Measurements from ENCODE around the gene PKHD1. TPM values are rescaled to one million over a fixed set of nuclear protein-coding genes. Genes with fewer than 3 reads are reported as not detected.

PKHD1 gene
- total RNA-seq, 4 donors from 2014 or later: 0.11 to 0.68 (median 0.42) TPM

DNA sequence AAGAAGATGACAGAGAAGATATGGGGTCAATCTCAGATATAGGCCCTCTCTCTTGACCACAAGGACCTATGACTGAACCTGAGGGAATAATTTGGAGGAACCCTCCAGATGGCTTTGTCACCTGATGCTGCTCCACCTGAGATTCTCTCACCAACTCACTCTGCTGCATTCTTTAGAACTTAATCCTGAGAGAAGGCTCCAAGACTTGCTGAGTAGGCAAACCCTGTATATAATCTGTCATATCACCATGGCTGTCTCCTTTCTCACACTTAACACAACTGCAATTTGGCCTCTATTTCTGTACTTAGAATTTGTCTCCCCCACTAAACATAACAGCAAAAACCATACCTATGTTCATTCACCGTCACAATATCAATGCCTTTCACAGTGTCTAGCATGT is 172.3 kb downstream of the PKHD1 start:
- Histone ChIP-seq H3K27me3 (no peaks in the 10 kb centered on the region), H3K36me3 (no peaks in the 10 kb centered on the region), H3K9me3 (no peaks in the 10 kb centered on the region), H3K27ac (no peak overlapping the region), H3K4me1 (no peaks in the 10 kb centered on the region), H3K4me3 (no peak overlapping the region)
- DNase-seq (ENCODE audit: low spot score in 2 of 2): no peak
- TF ChIP-seq, protein P1, sequence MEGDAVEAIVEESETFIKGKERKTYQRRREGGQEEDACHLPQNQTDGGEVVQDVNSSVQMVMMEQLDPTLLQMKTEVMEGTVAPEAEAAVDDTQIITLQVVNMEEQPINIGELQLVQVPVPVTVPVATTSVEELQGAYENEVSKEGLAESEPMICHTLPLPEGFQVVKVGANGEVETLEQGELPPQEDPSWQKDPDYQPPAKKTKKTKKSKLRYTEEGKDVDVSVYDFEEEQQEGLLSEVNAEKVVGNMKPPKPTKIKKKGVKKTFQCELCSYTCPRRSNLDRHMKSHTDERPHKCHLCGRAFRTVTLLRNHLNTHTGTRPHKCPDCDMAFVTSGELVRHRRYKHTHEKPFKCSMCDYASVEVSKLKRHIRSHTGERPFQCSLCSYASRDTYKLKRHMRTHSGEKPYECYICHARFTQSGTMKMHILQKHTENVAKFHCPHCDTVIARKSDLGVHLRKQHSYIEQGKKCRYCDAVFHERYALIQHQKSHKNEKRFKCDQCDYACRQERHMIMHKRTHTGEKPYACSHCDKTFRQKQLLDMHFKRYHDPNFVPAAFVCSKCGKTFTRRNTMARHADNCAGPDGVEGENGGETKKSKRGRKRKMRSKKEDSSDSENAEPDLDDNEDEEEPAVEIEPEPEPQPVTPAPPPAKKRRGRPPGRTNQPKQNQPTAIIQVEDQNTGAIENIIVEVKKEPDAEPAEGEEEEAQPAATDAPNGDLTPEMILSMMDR (IDR thresholded peaks at IDR 0.05): no peak
- TF ChIP-seq POLR2A (IDR thresholded peaks at IDR 0.05) (no peak), EP300 (IDR thresholded peaks at IDR 0.05) (no peak), POLR2AphosphoS5 (IDR thresholded peaks at IDR 0.05) (no peak)
- 91% methylated on average over 1 of the region's 1 CpG for WGBS

DNA sequence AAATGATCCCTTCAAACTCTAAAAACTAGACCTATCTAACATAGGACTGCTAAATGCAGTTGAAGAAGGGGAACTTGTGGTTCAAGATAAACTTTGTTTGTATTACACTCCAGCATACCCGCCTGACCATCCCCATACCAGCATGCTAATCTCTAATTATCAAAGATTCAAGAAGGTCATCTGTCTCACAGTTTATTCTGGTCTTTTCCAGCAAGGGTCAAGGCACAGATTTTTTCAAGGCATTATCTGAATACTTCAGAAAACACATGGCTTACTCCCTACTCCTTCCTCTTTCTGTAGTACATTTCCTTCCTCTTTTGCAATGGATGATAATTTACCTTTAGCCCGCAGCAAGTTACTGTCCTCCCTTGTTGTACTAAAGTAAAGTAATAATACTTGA is 174.1 kb downstream of the PKHD1 start:
- Histone ChIP-seq H3K4me3 (no peak overlapping the region), H3K27ac (no peak overlapping the region), H3K36me3 (no peaks in the 10 kb centered on the region), H3K4me1 (no peaks in the 10 kb centered on the region), H3K9me3 (no peaks in the 10 kb centered on the region), H3K27me3 (no peaks in the 10 kb centered on the region)
- no peak for TF ChIP-seq EP300 (IDR thresholded peaks at IDR 0.05)
- TF ChIP-seq POLR2AphosphoS5 (IDR thresholded peaks at IDR 0.05): no peak
- TF ChIP-seq, protein P1 (IDR thresholded peaks at IDR 0.05): no peak
- no peak for TF ChIP-seq POLR2A (IDR thresholded peaks at IDR 0.05)
- 64% methylated on average over 2 of the region's 2 CpGs for WGBS
- DNase-seq (ENCODE audit: low spot score in 2 of 2): no peak

DNA sequence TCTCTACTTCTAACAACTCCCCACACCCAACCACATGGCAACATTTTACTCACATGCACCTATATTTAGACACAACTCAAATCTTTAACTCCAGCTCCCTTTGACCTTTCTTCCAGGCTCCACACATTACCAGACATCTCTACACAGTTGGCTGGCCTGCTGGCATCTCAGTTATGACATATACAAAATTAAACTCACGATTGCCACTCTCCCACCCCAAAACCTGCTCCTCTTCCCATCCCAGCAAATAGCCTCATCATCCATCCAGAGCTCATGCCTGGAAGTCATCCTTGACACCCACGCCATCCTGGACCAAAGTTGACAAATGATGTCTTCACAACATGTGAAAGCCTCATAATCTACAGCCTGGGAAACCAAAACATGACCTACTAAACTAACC is 176.6 kb downstream of the PKHD1 start:
- H3K4me3 ChIP-seq: no peak overlapping the region
- no peak overlapping the region for H3K27ac ChIP-seq
- TF ChIP-seq EP300 (IDR thresholded peaks at IDR 0.05) (no peak), POLR2AphosphoS5 (IDR thresholded peaks at IDR 0.05) (no peak), POLR2A (IDR thresholded peaks at IDR 0.05) (no peak)
- TF ChIP-seq, protein P1 (IDR thresholded peaks at IDR 0.05): no peak
- 74% methylated on average over 2 of the region's 2 CpGs for WGBS
- H3K4me1 ChIP-seq: no peaks in the 10 kb centered on the region
- DNase-seq (ENCODE audit: low spot score in 2 of 2): no peak
- no peaks in the 10 kb centered on the region for H3K27me3 ChIP-seq
- H3K36me3 ChIP-seq: no peaks in the 10 kb centered on the region
- no peaks in the 10 kb centered on the region for H3K9me3 ChIP-seq

DNA sequence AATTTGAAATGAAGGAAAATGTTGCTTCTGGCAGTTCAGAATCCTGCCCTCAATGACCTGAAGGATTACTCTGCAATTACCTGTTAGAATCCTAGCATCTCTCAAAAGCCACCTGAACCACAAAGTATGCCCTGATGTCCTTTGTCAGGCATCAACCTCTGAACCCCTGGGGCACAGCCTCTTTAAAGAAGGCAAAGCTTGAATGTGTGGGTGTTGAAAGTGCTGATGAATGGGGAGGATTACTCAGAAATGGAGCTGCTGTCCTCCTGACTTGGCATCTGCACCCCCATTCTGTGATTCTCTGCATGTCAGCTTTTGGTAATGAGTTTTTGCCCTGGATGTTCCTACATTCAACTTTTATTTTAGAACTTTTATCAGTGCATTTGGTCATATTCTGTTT is 179.2 kb downstream of the PKHD1 start:
- no peak for DNase-seq (ENCODE audit: low spot score in 2 of 2)
- no peak overlapping the region for H3K4me3 ChIP-seq
- no peaks in the 10 kb centered on the region for H3K36me3 ChIP-seq
- no peaks in the 10 kb centered on the region for H3K27me3 ChIP-seq
- H3K4me1 ChIP-seq: no peaks in the 10 kb centered on the region
- no peak for TF ChIP-seq EP300 (IDR thresholded peaks at IDR 0.05)
- no peak for TF ChIP-seq POLR2A (IDR thresholded peaks at IDR 0.05)
- TF ChIP-seq, protein P1 (IDR thresholded peaks at IDR 0.05): no peak
- no peak for TF ChIP-seq POLR2AphosphoS5 (IDR thresholded peaks at IDR 0.05)
- H3K27ac ChIP-seq: no peak overlapping the region
- H3K9me3 ChIP-seq: no peaks in the 10 kb centered on the region

DNA sequence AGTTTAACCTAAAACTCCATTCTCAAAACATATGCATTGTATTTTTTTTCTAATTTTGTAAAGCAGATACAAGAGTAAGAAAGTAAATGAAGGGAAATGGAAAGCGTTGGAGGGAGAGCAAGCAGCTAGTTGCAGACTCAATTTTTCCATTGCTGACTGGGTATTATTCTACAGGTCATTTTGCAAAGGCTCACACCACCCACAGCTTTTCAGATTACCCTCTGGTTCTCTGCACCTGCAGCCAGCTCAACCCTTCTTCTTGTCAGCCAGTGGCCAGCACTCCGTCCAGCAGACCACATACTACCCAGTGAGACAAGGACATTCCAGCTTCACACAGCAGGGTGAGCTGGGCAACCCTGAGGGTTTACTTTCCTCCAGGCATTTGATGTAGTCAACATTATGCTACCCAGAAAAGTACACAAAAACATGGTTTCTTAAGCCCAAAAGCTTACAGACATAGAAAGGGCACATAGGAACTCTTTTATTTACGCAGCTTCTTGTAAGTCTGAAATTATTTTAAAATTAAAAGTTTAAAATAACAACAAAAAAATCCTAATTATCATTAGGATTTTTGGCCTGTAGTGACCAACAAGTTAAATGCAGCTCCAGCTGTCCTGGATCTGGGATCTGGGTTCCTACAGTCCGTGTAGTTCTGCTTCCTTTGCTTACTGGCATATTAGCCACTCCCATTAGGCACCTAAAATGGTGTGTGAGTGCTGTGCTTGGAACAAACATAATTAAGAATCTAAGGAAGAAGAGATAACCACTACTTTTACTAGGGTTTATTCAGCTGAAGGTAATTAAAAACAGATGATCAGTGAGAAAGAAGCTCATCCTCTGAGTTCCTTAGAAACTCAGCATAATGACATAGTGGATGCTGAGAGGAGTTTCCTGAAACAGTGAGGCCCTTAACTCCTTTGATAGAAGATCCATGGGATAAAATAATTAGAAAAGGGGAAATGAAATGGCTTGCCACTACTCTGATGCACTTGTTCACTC is 185.3 kb downstream of the PKHD1 start:
- DNase-seq (ENCODE audit: low spot score in 2 of 2): no peak
- Histone ChIP-seq H3K36me3 (no peaks in the 10 kb centered on the region), H3K4me1 (no peaks in the 10 kb centered on the region), H3K4me3 (no peak overlapping the region), H3K9me3 (no peaks in the 10 kb centered on the region), H3K27ac (no peak overlapping the region), H3K27me3 (no peaks in the 10 kb centered on the region)
- TF ChIP-seq POLR2A (IDR thresholded peaks at IDR 0.05) (no peak), POLR2AphosphoS5 (IDR thresholded peaks at IDR 0.05) (no peak), EP300 (IDR thresholded peaks at IDR 0.05) (no peak)
- TF ChIP-seq, protein P1 (IDR thresholded peaks at IDR 0.05): no peak
- WGBS: 80% methylated on average over 4 of the region's 4 CpGs

All from suprapubic skin (tissue), 4 donors.